ENCODE measurements around the gene CELSR1. TPM values are rescaled to one million over a fixed set of nuclear protein-coding genes. Genes with fewer than 3 reads are reported as not detected.
A peak's percentile ranks its signal among the peaks of the same experiment; 100 is the strongest.
"Not testable (repeated sequence)": the region's sequence is repeated elsewhere in the genome, so short reads cannot be mapped to it uniquely, and the experiment has no call there.

CELSR1 gene
- total and polyA plus RNA-seq, 2 donors (not counting 1 experiment from before 2014, with no cell fraction given): 0.07 to 1.8 TPM

DNA sequence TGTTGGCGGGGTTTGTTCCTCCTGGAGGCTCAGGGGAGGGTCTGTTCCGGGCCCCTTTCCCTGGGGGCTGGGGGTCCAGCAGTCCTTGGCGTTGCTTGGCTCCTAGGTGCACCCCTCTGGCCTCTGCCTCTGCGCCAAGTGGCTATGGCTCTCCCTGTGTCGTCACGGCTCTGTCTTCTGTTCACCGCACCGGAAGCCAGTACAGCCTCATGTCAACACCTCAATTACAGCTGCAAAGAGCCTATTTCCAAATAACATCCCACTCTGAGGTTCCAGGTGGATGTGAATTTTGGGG is 64.8 kb downstream of the CELSR1 start:
- Histone ChIP-seq H3K79me2 (ENCODE audit: control insufficient read depth, insufficient read depth, low read length) (no peaks in the 10 kb centered on the region), H3K27me3 (ENCODE audit: control insufficient read depth, insufficient read depth, low read length) (no peaks in the 10 kb centered on the region), H3K4me1 (ENCODE audit: control insufficient read depth, extremely low read depth, insufficient read depth, low read length) (no peaks in the 10 kb centered on the region), H3K9ac (ENCODE audit: insufficient read depth, low read length) (no peak overlapping the region), H3K36me3 (ENCODE audit: control insufficient read depth, insufficient read depth, low read length) (no peaks in the 10 kb centered on the region), H4K20me1 (ENCODE audit: control insufficient read depth, extremely low read depth, insufficient read depth, low read length) (no peaks in the 10 kb centered on the region), H3K27ac (ENCODE audit: insufficient read depth, low read length) (no peak overlapping the region), H3K4me3 (replicated peaks in 1 of 4; ENCODE audit: control extremely low read depth in 1 of 4, insufficient read depth in 1 of 4, low read depth in 3 of 4, low read length in 4 of 4) (no peak overlapping the region), H3K4me2 (ENCODE audit: extremely low read depth, insufficient read depth, low read length) (no peak overlapping the region), H2AFZ (ENCODE audit: low read length) (no peak overlapping the region), H3K9me3 (ENCODE audit: control insufficient read depth, insufficient read depth, low read depth, low read length) (no peaks in the 10 kb centered on the region)
- no peak for DNase-seq (ENCODE audit: low read depth in 2 of 2)
- TF ChIP-seq, protein P1, sequence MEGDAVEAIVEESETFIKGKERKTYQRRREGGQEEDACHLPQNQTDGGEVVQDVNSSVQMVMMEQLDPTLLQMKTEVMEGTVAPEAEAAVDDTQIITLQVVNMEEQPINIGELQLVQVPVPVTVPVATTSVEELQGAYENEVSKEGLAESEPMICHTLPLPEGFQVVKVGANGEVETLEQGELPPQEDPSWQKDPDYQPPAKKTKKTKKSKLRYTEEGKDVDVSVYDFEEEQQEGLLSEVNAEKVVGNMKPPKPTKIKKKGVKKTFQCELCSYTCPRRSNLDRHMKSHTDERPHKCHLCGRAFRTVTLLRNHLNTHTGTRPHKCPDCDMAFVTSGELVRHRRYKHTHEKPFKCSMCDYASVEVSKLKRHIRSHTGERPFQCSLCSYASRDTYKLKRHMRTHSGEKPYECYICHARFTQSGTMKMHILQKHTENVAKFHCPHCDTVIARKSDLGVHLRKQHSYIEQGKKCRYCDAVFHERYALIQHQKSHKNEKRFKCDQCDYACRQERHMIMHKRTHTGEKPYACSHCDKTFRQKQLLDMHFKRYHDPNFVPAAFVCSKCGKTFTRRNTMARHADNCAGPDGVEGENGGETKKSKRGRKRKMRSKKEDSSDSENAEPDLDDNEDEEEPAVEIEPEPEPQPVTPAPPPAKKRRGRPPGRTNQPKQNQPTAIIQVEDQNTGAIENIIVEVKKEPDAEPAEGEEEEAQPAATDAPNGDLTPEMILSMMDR (conservative IDR thresholded peaks at IDR 0.05 in 1 of 2, IDR thresholded peaks at IDR 0.05 in 1 of 2; ENCODE audit: low read depth in 1 of 2, low read length in 2 of 2): no peak
- TF ChIP-seq EZH2 (IDR thresholded peaks at IDR 0.05; ENCODE audit: low read length, missing control alignments): no peak

DNA sequence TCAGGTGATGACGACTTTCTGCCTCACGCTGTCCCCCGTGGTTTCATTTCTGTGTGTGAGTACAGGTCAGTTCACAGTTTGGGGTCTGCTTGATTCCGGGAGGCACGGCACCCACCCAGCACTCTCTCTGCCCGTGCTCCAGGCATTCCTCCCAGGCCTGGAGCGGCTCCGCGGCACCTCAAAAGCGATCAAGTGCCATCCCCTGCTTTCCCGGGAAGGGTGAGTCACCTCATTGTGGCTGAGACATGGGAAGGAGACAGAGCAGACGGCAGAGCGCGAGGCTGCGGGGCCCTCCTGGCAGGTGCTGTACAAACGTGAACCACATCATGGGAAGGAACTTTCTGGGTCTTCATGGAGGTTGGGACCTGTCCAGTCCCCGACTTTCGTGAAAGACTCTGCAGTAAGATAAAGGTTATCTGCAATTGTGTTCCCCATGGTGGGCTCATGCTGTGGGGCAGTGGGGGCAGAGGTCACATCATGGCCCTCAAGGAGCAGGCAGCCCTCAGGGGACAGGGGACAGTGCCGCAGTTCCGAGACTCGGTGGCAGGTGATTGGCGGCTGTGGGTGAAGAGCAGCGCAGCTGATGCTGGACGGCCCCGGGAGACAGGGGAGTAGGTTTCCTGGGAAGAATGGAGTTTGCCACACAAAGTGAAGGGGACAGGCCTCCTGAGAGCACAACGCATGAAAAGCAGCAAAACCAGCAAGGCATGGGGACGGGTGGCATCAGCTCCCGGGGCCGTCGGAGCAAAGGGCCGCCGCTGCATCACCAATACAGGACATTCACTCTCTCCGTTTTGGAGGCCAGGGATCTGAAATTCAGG is 65.3 kb downstream of the CELSR1 start:
- H3K4me3 ChIP-seq (replicated peaks in 1 of 4; ENCODE audit: control extremely low read depth in 1 of 4, insufficient read depth in 1 of 4, low read depth in 3 of 4, low read length in 4 of 4): no peak overlapping the region
- H3K9ac ChIP-seq (ENCODE audit: insufficient read depth, low read length): no peak overlapping the region
- no peaks in the 10 kb centered on the region for H3K36me3 ChIP-seq (ENCODE audit: control insufficient read depth, insufficient read depth, low read length)
- no peaks in the 10 kb centered on the region for H4K20me1 ChIP-seq (ENCODE audit: control insufficient read depth, extremely low read depth, insufficient read depth, low read length)
- H3K27ac ChIP-seq (ENCODE audit: insufficient read depth, low read length): no peak overlapping the region
- H3K9me3 ChIP-seq (ENCODE audit: control insufficient read depth, insufficient read depth, low read depth, low read length): no peaks in the 10 kb centered on the region
- H3K27me3 ChIP-seq (ENCODE audit: control insufficient read depth, insufficient read depth, low read length): no peaks in the 10 kb centered on the region
- no peaks in the 10 kb centered on the region for H3K4me1 ChIP-seq (ENCODE audit: control insufficient read depth, extremely low read depth, insufficient read depth, low read length)
- peak in 1 of 2 donors; percentile 70 for DNase-seq (ENCODE audit: low read depth in 2 of 2)
- TF ChIP-seq, protein P1 (conservative IDR thresholded peaks at IDR 0.05 in 1 of 2, IDR thresholded peaks at IDR 0.05 in 1 of 2; ENCODE audit: low read depth in 1 of 2, low read length in 2 of 2): no peak
- no peak for TF ChIP-seq EZH2 (IDR thresholded peaks at IDR 0.05; ENCODE audit: low read length, missing control alignments)
- no peaks in the 10 kb centered on the region for H3K79me2 ChIP-seq (ENCODE audit: control insufficient read depth, insufficient read depth, low read length)
- no peak overlapping the region for H3K4me2 ChIP-seq (ENCODE audit: extremely low read depth, insufficient read depth, low read length)
- H2AFZ ChIP-seq (ENCODE audit: low read length): no peak overlapping the region

DNA sequence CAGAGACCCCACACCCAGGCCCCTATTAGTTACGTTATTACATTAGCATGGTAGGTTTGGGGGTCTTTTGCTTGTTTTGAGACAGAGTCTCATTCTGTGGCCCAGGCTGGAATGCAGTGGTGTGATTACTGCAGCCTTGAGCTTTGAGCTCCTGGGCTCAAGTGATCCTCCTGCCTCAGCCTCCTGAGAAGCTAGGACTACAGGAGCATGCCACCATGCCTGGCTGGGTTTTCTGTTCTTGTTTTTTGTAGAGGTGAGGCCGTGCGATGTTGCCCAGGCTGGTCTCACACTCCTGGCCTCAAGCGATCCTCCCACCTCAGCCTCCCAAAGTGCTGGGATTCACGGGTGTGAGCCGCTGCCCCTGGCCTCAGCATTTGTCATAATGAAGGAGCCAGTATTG is 66.1 kb downstream of the CELSR1 start:
- not testable (repeated sequence) for H2AFZ ChIP-seq (ENCODE audit: low read length); H3K9me3 ChIP-seq (ENCODE audit: control insufficient read depth, insufficient read depth, low read depth, low read length); H3K79me2 ChIP-seq (ENCODE audit: control insufficient read depth, insufficient read depth, low read length); H3K27me3 ChIP-seq (ENCODE audit: control insufficient read depth, insufficient read depth, low read length); H3K36me3 ChIP-seq (ENCODE audit: control insufficient read depth, insufficient read depth, low read length); H3K4me1 ChIP-seq (ENCODE audit: control insufficient read depth, extremely low read depth, insufficient read depth, low read length); H3K4me3 ChIP-seq (replicated peaks in 1 of 4; ENCODE audit: control extremely low read depth in 1 of 4, insufficient read depth in 1 of 4, low read depth in 3 of 4, low read length in 4 of 4); H3K9ac ChIP-seq (ENCODE audit: insufficient read depth, low read length); DNase-seq (ENCODE audit: low read depth in 2 of 2); H4K20me1 ChIP-seq (ENCODE audit: control insufficient read depth, extremely low read depth, insufficient read depth, low read length); H3K4me2 ChIP-seq (ENCODE audit: extremely low read depth, insufficient read depth, low read length); H3K27ac ChIP-seq (ENCODE audit: insufficient read depth, low read length)
